ENCODE results near the gene HOXA3. TPM values are rescaled to one million over a fixed set of nuclear protein-coding genes. Genes with fewer than 3 reads are reported as not detected.

Gene HOXA3
- total RNA-seq, 1 experiment from 2014 or later = 22.6 TPM

GRCh38 chr7:27179503-27180430 is 27.4 kb upstream of the HOXA3 start:
- Mint-ChIP-seq H3K27me3 (ENCODE audit: insufficient read depth, unreplicated experiment) (peaks cover 2% of the 10 kb centered on the region), H3K4me3 (ENCODE audit: unreplicated experiment) (peak overlapping the region; percentile 74), H3K4me1 (ENCODE audit: low read depth, unreplicated experiment) (peaks cover 3% of the 10 kb centered on the region), H3K9me3 (ENCODE audit: unreplicated experiment) (no peaks in the 10 kb centered on the region), H3K36me3 (ENCODE audit: insufficient read depth, unreplicated experiment) (peaks cover 3% of the 10 kb centered on the region), H3K27ac (ENCODE audit: unreplicated experiment) (peak overlapping the region; percentile 31)
- DNase-seq = peak; percentile 70 to 84
- TF ChIP-seq CTCF (IDR thresholded peaks at IDR 0.05; ENCODE audit: insufficient read depth in 1 of 2, low read depth in 1 of 2, low read length in 1 of 2, severe bottlenecking in 1 of 2, unreplicated experiment in 1 of 2) = peak; percentile 92 to 93
- no peaks in the 10 kb centered on the region for H3K9me3 ChIP-seq
- CTCF ChIA-PET = interaction anchor here (0.6 to 1.7 kb wide), 15 partner anchors 10 to 1229 kb away, joined by 3 to 13 read pairs (median 3); partner anchors contain the start of genes HOXA13, HOXA7, HOXA9 and TAX1BP1
- POLR2A ChIA-PET = no interaction called here
- intact Hi-C loops (cut with micrococcal nuclease; ENCODE audit: unreplicated experiment) = no loop called here
- no TSS peak for BruUV-seq (replicated peaks)
- H3K4me3 ChIP-seq (ENCODE audit: low read depth, low read length) = peak overlapping the region; percentile 47
- H3K36me3 ChIP-seq (ENCODE audit: control insufficient read depth, insufficient read depth, low read length) = no peaks in the 10 kb centered on the region
- peaks cover 2% of the 10 kb centered on the region; the same call in 1 of the 2 replicates for H3K27me3 ChIP-seq (replicated peaks; ENCODE audit: control insufficient read depth, insufficient read depth, low read length)
- peaks cover 12% of the 10 kb centered on the region for H3K4me1 ChIP-seq

GRCh38 chr7:27179030-27179429 is 26.6 kb upstream of the HOXA3 start:
- DNase-seq = no peak
- Mint-ChIP-seq H3K4me1 (ENCODE audit: low read depth, unreplicated experiment) (no peaks in the 10 kb centered on the region), H3K9me3 (ENCODE audit: unreplicated experiment) (no peaks in the 10 kb centered on the region), H3K27ac (ENCODE audit: unreplicated experiment) (peak overlapping the region; percentile 31), H3K36me3 (ENCODE audit: insufficient read depth, unreplicated experiment) (no peaks in the 10 kb centered on the region), H3K27me3 (ENCODE audit: insufficient read depth, unreplicated experiment) (no peaks in the 10 kb centered on the region), H3K4me3 (ENCODE audit: unreplicated experiment) (peak overlapping the region; percentile 74)
- BruUV-seq (replicated peaks) = no TSS peak
- TF ChIP-seq CTCF (IDR thresholded peaks at IDR 0.05; ENCODE audit: insufficient read depth in 1 of 2, low read depth in 1 of 2, low read length in 1 of 2, severe bottlenecking in 1 of 2, unreplicated experiment in 1 of 2) = no peak
- H3K4me1 ChIP-seq = peaks cover 11% of the 10 kb centered on the region
- CTCF ChIA-PET = interaction anchor here (0.6 to 1.7 kb wide), 9 partner anchors 10 to 1035 kb away, joined by 3 to 13 read pairs (median 3); partner anchors contain the start of genes HOXA9 and TAX1BP1
- POLR2A ChIA-PET = no interaction called here
- no peaks in the 10 kb centered on the region for H3K36me3 ChIP-seq (ENCODE audit: control insufficient read depth, insufficient read depth, low read length)
- peak overlapping the region; percentile 47 for H3K4me3 ChIP-seq (ENCODE audit: low read depth, low read length)
- intact Hi-C loops (cut with micrococcal nuclease; ENCODE audit: unreplicated experiment) = no loop called here
- H3K27me3 ChIP-seq (replicated peaks; ENCODE audit: control insufficient read depth, insufficient read depth, low read length) = peaks cover 2% of the 10 kb centered on the region
- H3K9me3 ChIP-seq = no peaks in the 10 kb centered on the region

GRCh38 chr7:27178366-27178765 is 26.0 kb upstream of the HOXA3 start:
- no peak for DNase-seq
- H3K27ac Mint-ChIP-seq (ENCODE audit: unreplicated experiment) = no peak overlapping the region
- intact Hi-C loops (cut with micrococcal nuclease; ENCODE audit: unreplicated experiment) = no loop called here
- peaks cover 2% of the 10 kb centered on the region for H3K27me3 ChIP-seq (replicated peaks; ENCODE audit: control insufficient read depth, insufficient read depth, low read length)
- no peaks in the 10 kb centered on the region for H3K36me3 ChIP-seq (ENCODE audit: control insufficient read depth, insufficient read depth, low read length)
- H3K4me1 ChIP-seq = peaks cover 9% of the 10 kb centered on the region
- H3K4me3 Mint-ChIP-seq (ENCODE audit: unreplicated experiment) = no peak overlapping the region
- no peaks in the 10 kb centered on the region for H3K9me3 ChIP-seq
- ChIA-PET CTCF (interaction anchor here (0.6 to 1.7 kb wide), 3 partner anchors 9 to 921 kb away, joined by 3 to 12 read pairs (median 3); no protein-coding TSS in a partner anchor), POLR2A (no interaction called here)
- TF ChIP-seq CTCF (IDR thresholded peaks at IDR 0.05; ENCODE audit: insufficient read depth in 1 of 2, low read depth in 1 of 2, low read length in 1 of 2, severe bottlenecking in 1 of 2, unreplicated experiment in 1 of 2) = no peak
- no peak overlapping the region for H3K4me3 ChIP-seq (ENCODE audit: low read depth, low read length)
- BruUV-seq (replicated peaks) = no TSS peak
- no peaks in the 10 kb centered on the region for H3K27me3 Mint-ChIP-seq (ENCODE audit: insufficient read depth, unreplicated experiment)
- H3K36me3 Mint-ChIP-seq (ENCODE audit: insufficient read depth, unreplicated experiment) = no peaks in the 10 kb centered on the region
- no peaks in the 10 kb centered on the region for H3K9me3 Mint-ChIP-seq (ENCODE audit: unreplicated experiment)
- H3K4me1 Mint-ChIP-seq (ENCODE audit: low read depth, unreplicated experiment) = no peaks in the 10 kb centered on the region
